Measurements from ENCODE around the gene SMIM27. TPM values are rescaled to one million over a fixed set of nuclear protein-coding genes. Genes with fewer than 3 reads are reported as not detected.

Gene SMIM27
- total and polyA plus RNA-seq, 2 donors (not counting 1 experiment from before 2014, with no cell fraction given): 9.5 to 20.9 TPM

DNA sequence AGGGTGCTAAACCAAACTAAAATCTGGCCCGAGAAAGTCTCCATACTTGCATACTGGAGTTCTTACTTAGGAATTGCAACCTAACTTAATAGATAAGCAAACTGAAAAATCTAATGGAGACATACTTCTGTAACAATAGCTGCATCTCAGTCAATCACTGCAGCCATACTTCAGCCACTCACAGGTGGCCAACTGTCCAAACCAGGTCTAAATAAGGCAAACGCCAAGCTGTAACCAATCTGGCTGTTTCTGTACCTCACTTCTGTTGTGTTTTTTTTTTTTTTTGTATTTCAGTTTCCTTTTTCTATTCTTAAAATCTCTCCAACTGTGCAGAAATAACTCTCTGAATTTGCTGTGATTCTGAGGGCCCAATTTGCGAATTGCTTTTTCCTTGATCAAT lies 25.2 kb downstream of the SMIM27 start:
- intact Hi-C loops (cut with micrococcal nuclease): loop anchor here (5.0 kb wide), 1 partner anchor 35 kb away; no protein-coding TSS in a partner anchor
- Mint-ChIP-seq H3K27ac (no peak overlapping the region), H3K4me1 (peaks cover 10% of the 10 kb centered on the region), H3K4me3 (no peak overlapping the region), H3K27me3 (peaks cover 31% of the 10 kb centered on the region), H3K9me3 (ENCODE audit: insufficient read depth) (no peaks in the 10 kb centered on the region)
- Histone ChIP-seq H3K4me1 (ENCODE audit: control insufficient read depth in 2 of 2, insufficient read depth in 2 of 2, low read length in 2 of 2) (peaks cover 6 to 10% of the 10 kb centered on the region in 2 donors), H3K79me2 (ENCODE audit: control insufficient read depth, insufficient read depth, low read length) (peaks cover 4% of the 10 kb centered on the region), H3K4me3 (ENCODE audit: control extremely low read depth in 1 of 5, extremely low read depth in 1 of 5, insufficient read depth in 1 of 5, low read depth in 2 of 5, low read length in 4 of 5) (no peak overlapping the region), H3K9ac (ENCODE audit: low read length) (no peak overlapping the region), H4K20me1 (ENCODE audit: control insufficient read depth, insufficient read depth, low read length, poor library complexity, severe bottlenecking) (no peaks in the 10 kb centered on the region), H3K27me3 (replicated peaks in 1 of 4; ENCODE audit: control extremely low read depth in 1 of 4, control insufficient read depth in 3 of 4, insufficient read depth in 4 of 4, low read length in 3 of 4) (peaks cover 0 to 9% (median 4%) of the 10 kb centered on the region in 4 experiments), H2AFZ (ENCODE audit: insufficient read depth, low read depth, low read length, poor library complexity, severe bottlenecking) (no peak overlapping the region), H3K9me3 (ENCODE audit: control extremely low read depth in 1 of 3, control insufficient read depth in 2 of 3, insufficient read depth in 1 of 3, low read length in 2 of 3) (no peaks in the 10 kb centered on the region), H3K27ac (ENCODE audit: low read length in 2 of 2) (no peak overlapping the region), H3K4me2 (replicated peaks; ENCODE audit: low read depth, low read length, poor library complexity, severe bottlenecking) (no peak overlapping the region), H3K36me3 (replicated peaks in 1 of 2; ENCODE audit: control extremely low read depth in 1 of 2, control insufficient read depth in 1 of 2, extremely low read depth in 1 of 2, insufficient read depth in 2 of 2, low read length in 1 of 2) (no peaks in the 10 kb centered on the region)
- no CpG with 5 or more reads among the region's 3 CpGs for WGBS (ENCODE audit: insufficient coverage)
- DNase-seq (no peak), ATAC-seq (ENCODE audit: low read depth) (no peak)
- POLR2A ChIA-PET: no interaction called here
- CTCF ChIA-PET: interaction anchor here (0.7 to 15.2 kb wide), 6 partner anchors 8 to 392 kb away, joined by 4 to 522 read pairs (median 24); partner anchors contain the start of genes ACO1, SMIM27 and TOPORS
- TF ChIP-seq EZH2 (IDR thresholded peaks at IDR 0.05; ENCODE audit: borderline replicate concordance, insufficient read depth, low read depth, low read length, poor library complexity, severe bottlenecking): no peak
- TF ChIP-seq, protein P1, sequence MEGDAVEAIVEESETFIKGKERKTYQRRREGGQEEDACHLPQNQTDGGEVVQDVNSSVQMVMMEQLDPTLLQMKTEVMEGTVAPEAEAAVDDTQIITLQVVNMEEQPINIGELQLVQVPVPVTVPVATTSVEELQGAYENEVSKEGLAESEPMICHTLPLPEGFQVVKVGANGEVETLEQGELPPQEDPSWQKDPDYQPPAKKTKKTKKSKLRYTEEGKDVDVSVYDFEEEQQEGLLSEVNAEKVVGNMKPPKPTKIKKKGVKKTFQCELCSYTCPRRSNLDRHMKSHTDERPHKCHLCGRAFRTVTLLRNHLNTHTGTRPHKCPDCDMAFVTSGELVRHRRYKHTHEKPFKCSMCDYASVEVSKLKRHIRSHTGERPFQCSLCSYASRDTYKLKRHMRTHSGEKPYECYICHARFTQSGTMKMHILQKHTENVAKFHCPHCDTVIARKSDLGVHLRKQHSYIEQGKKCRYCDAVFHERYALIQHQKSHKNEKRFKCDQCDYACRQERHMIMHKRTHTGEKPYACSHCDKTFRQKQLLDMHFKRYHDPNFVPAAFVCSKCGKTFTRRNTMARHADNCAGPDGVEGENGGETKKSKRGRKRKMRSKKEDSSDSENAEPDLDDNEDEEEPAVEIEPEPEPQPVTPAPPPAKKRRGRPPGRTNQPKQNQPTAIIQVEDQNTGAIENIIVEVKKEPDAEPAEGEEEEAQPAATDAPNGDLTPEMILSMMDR (IDR thresholded peaks at IDR 0.05): no peak

DNA sequence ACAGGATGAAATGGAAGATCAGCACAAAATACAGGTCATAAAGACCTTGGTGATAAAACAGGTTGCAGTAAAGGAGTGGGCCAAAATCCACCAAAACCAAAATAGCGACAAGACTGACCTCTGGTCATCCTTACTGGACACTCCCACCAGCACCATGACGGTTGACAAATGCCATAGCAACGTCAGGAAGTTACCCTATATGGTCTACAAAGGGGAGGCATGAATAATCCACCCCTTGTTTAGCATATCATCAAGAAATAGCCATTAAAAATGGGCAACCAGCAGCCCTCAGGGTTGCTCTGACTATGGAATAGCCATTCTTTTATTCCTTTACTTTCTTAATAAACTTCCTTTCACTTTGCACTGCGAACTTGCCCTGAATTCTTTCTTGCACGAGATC lies 26.8 kb downstream of the SMIM27 start:
- POLR2A ChIA-PET: interaction anchor here (1.0 kb wide), 1 partner anchor 201 kb away, joined by 3 read pairs; no protein-coding TSS in a partner anchor

More for the DNA sequence above, 26.8 kb downstream of the SMIM27 start:
- no peak overlapping the region for H3K4me3 Mint-ChIP-seq
- no peaks in the 10 kb centered on the region for H3K4me1 Mint-ChIP-seq
- Histone ChIP-seq H2AFZ (ENCODE audit: insufficient read depth, low read depth, low read length, poor library complexity, severe bottlenecking) (no peak overlapping the region), H3K4me1 (ENCODE audit: control insufficient read depth in 2 of 2, insufficient read depth in 2 of 2, low read length in 2 of 2) (no peaks in the 10 kb centered on the region), H3K9me3 (ENCODE audit: control extremely low read depth in 1 of 3, control insufficient read depth in 2 of 3, insufficient read depth in 1 of 3, low read length in 2 of 3) (no peaks in the 10 kb centered on the region), H3K27ac (ENCODE audit: low read length in 2 of 2) (no peak overlapping the region), H3K4me3 (ENCODE audit: control extremely low read depth in 1 of 5, extremely low read depth in 1 of 5, insufficient read depth in 1 of 5, low read depth in 2 of 5, low read length in 4 of 5) (no peak overlapping the region), H3K36me3 (replicated peaks in 1 of 2; ENCODE audit: control extremely low read depth in 1 of 2, control insufficient read depth in 1 of 2, extremely low read depth in 1 of 2, insufficient read depth in 2 of 2, low read length in 1 of 2) (no peaks in the 10 kb centered on the region), H3K27me3 (replicated peaks in 1 of 4; ENCODE audit: control extremely low read depth in 1 of 4, control insufficient read depth in 3 of 4, insufficient read depth in 4 of 4, low read length in 3 of 4) (peaks cover 0 to 9% (median 4%) of the 10 kb centered on the region in 4 experiments), H3K9ac (ENCODE audit: low read length) (no peak overlapping the region), H4K20me1 (ENCODE audit: control insufficient read depth, insufficient read depth, low read length, poor library complexity, severe bottlenecking) (no peaks in the 10 kb centered on the region), H3K4me2 (replicated peaks; ENCODE audit: low read depth, low read length, poor library complexity, severe bottlenecking) (no peak overlapping the region), H3K79me2 (ENCODE audit: control insufficient read depth, insufficient read depth, low read length) (no peaks in the 10 kb centered on the region)
- H3K9me3 Mint-ChIP-seq (ENCODE audit: insufficient read depth): no peaks in the 10 kb centered on the region
- no peak for ATAC-seq (ENCODE audit: low read depth)
- 77% methylated on average over 4 of the region's 5 CpGs for WGBS (ENCODE audit: insufficient coverage)
- CTCF ChIA-PET: interaction anchor here (0.7 to 15.2 kb wide), 25 partner anchors 10 to 389 kb away, joined by 3 to 522 read pairs (median 7); partner anchors contain the start of genes ACO1, RIGI, SMIM27 and TOPORS
- TF ChIP-seq, protein P1 (IDR thresholded peaks at IDR 0.05): no peak
- no peak for TF ChIP-seq EZH2 (IDR thresholded peaks at IDR 0.05; ENCODE audit: borderline replicate concordance, insufficient read depth, low read depth, low read length, poor library complexity, severe bottlenecking)
- intact Hi-C loops (cut with micrococcal nuclease): loop anchor here (1.0 to 5.0 kb wide), 2 partner anchors 37 to 200 kb away; no protein-coding TSS in a partner anchor
- DNase-seq: no peak
- H3K27me3 Mint-ChIP-seq: peaks cover 31% of the 10 kb centered on the region
- no peak overlapping the region for H3K27ac Mint-ChIP-seq

All from B cell (primary cell).